Neural progenitor cell (in vitro differentiated cells): ENCODE results near the gene GMNN.

Experiments
- CTCF ChIP-seq: fragments of 200-600 bp; sonication (generic); IDR thresholded peaks from 2 replicates; pipeline ENCODE4 v1.5.1; 2017; ENCODE audit warnings: antibody characterized with exemption, mild to moderate bottlenecking
- EZH2 ChIP-seq: fragments of 200-600 bp; sonication (generic); IDR thresholded peaks from 2 replicates; pipeline ENCODE4 v1.6.1; 2017; ENCODE audit warnings: antibody characterized with exemption, mild to moderate bottlenecking, moderate library complexity

DNA sequence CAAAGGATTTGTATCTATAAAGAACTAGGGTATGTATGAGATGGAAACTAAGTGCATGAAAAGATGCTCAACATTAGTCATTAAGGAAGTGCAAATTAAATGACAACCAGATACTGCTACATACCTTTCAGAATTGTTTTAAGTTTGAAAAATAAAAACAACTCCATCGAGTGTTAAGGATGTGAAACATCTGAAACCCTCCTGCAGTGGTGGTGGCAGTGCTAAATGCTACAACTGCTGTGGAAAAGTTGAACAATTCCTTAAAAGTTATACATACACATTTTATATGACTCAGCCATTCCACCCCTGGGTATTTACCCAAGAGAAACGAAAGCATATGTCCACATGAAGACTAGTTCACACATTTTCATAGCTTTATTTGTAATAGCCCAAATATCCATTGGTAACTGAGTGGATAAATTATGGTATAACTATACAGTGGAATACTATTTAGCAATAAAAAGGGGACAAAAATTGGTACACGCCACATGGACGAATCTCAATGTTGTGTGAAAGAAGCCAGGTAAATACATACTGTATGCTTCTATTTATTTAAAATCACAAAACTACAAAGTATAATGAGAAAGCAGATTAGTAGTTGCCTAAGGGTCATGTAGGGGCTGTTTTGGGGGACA lies 13.4 kb downstream of the GMNN start:
- TF ChIP-seq CTCF: no peak
- no peak for TF ChIP-seq EZH2
